HG02870 (cell line): ENCODE data around the gene ARVCF.

Source experiments
- ATAC-seq: cut with Tn5 transposase; IDR thresholded peaks from one replicate; pipeline ENCODE4 v1.9.1; 2021; ENCODE audit warnings: mild to moderate bottlenecking, moderate library complexity; ENCODE audit not compliant: unreplicated experiment

Gene ARVCF

DNA sequence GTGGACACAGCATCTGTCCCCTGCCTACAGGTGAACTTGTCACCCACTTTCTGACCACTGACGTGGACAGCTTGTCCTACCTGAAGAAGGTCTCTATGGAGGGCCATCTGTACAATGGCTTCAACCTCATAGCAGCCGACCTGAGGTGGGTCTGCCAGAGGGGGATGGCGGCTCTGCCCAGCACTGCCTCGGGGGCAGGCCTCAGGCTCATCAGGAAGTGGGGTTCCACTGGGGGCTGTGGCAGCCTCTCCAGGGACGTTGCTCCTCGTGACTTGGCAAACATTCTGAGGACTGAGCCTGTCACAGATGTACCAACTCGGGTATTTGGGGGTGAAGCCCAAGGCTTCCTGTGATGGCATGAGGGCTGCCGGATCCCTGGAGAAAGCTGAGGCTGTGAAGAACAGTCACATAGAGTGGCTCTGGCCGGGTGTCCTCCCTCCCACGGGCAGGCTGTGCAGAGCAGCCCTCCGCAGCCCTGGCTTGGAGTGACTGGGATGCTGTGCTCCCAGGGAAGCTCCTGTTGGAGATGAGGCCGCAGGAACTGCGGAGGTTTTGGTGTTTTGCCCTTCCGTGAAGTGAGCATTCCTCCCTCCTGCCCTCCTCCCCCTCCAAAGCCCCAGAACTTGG lies 36.9 kb upstream of the ARVCF start:
- no peak for ATAC-seq

- no peak for ATAC-seq
These were observed 36.0 kb upstream of the ARVCF start for GRCh38 chr22:20052309-20053259.

DNA sequence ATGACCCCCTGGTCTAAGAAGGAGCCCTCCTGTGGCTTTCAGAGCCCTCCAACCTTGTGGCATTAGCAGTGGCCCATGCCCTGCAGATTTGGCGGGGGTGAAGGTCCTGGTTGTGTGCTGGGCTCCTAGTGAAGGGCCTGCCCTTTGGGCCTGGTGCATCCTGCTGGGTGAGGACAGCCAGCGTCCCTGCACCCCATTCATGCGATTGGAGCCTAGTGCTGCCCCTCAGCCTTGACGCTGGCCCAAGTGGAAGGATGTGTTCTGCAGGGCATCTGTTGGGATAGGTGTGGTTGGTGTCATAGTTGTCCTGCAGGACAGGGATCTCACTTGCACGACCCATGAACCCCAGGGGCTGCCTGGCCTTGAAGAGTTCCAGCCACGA lies 35.3 kb upstream of the ARVCF start:
- ATAC-seq: no peak

DNA sequence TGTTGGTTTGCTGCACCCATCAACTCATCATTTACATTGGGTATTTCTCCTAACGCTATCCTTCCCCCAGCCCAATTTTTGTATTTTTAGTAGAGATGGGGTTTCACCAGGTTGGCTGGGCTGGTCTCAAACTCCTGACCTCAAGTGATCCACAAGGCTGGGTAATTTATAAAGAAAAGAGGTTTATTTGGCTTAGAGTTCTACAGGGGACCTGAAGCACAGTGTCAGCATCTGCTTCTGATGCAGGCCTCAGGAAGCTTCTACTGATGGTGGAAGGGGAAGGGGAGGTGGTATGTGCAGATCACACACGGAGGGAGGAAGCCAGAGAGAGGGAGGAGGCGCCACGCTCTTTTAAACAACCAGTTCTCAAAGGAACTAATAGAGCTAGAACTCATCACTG lies 30.1 kb upstream of the ARVCF start:
- ATAC-seq: no peak

GRCh38 chr22:20044495-20045151 lies 28.0 kb upstream of the ARVCF start:
- ATAC-seq: no peak

GRCh38 chr22:20043997-20044342 lies 27.3 kb upstream of the ARVCF start:
- ATAC-seq: no peak

GRCh38 chr22:20043057-20043996 lies 26.7 kb upstream of the ARVCF start:
- ATAC-seq: no peak

- no peak for ATAC-seq
These were observed 23.9 kb upstream of the ARVCF start for GRCh38 chr22:20040327-20041200.

- ATAC-seq: no peak
These were observed 23.2 kb upstream of the ARVCF start for GRCh38 chr22:20039683-20040325.

- no peak for ATAC-seq
These were observed 22.0 kb upstream of the ARVCF start for GRCh38 chr22:20038574-20038973.

- no peak for ATAC-seq
These were observed 20.8 kb upstream of the ARVCF start for GRCh38 chr22:20037419-20037818.

GRCh38 chr22:20036535-20037392 lies 20.1 kb upstream of the ARVCF start:
- no peak for ATAC-seq

- no peak for ATAC-seq
These were observed 19.5 kb upstream of the ARVCF start for GRCh38 chr22:20036084-20036482.

- no peak for ATAC-seq
These were observed 18.9 kb upstream of the ARVCF start for GRCh38 chr22:20035375-20036083.

GRCh38 chr22:20034143-20034542 lies 17.5 kb upstream of the ARVCF start:
- ATAC-seq: no peak

DNA sequence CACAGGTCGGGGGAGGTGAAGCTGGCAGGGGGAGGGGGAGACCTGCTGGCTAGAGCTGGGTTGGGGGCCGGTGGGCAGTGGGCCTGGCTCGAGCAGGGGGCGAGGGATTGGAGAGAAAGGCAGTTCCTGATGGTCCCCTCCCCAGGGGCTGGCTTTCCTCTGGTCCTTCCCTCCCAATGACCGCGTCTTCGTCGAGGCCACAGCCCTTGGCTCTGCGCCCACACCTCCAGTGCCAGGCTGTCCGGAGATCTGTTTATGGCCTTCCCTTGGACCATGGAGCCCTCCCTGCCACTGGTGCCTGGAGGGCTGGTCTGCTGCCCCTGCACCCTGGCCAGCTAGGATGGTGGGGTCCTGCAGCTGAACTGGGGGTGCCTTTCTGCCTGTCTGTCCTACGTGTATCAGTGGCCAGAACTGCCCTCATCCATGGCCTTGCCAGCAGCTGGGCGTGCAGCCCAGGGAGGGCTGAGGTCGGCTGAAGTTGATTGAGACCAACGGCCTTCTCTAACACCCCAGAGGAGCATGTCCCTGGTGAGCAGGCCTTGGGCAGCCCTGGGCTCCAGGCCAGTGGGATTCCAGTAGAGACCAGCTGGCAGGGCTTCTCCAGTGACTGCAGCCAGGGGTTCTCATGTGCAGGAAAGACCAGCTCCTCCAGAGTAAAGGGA lies 16.6 kb upstream of the ARVCF start:
- ATAC-seq: no peak

- no peak for ATAC-seq
These were observed 15.9 kb upstream of the ARVCF start for GRCh38 chr22:20032407-20032991.
